Posterior vena cava (tissue), 2 donors: Measurements from ENCODE around the gene GALNT18. TPM values are rescaled to one million over a fixed set of nuclear protein-coding genes. Genes with fewer than 3 reads are reported as not detected.

ENCODE experiments used
- DNase-seq: peaks from one replicate; pipeline ENCODE4 v3.0.0-alpha.2; 2020; ENCODE audit warnings: low spot score
- intact Hi-C, 2 donors: fragments of 100-400 bp; cut with DNase I; formaldehyde crosslinking; loops; one replicate each; pipeline versions ENCODE4 v1.14.1 to v1.14.2; 2022 to 2023
- total RNA-seq, 2 donors: library from RNA; stranded (reverse); fragmentation: NEBNext Ultra II Directional; extraction: Animal tissue kit (Norgen Biotek cat#: 25700); gene quantifications; one replicate each; pipeline ENCODE4 v1.2.1, GENCODE V29; 2021
- donor health status: DM: yes; HTN: yes; CAD: no.
- donor health status: DM: yes; HTN: yes; CAD: no.

The GALNT18 gene
- total RNA-seq, 2 donors from 2014 or later, result 21.4 to 28.0 TPM

GRCh38 chr11:11577251-11577855, 44.5 kb downstream of the GALNT18 start:
- DNase-seq, result no peak
- intact Hi-C loops, result no loop called here

GRCh38 chr11:11574373-11575287, 47.2 kb downstream of the GALNT18 start:
- no peak for DNase-seq
- intact Hi-C loops, result no loop called here

GRCh38 chr11:11572386-11572785, 49.4 kb downstream of the GALNT18 start:
- intact Hi-C loops, result no loop called here
- DNase-seq, result no peak

- no peak for DNase-seq
- intact Hi-C loops, result no loop called here
Observed at GRCh38 chr11:11571893-11572292, 49.9 kb downstream of the GALNT18 start.

- DNase-seq, result no peak
- intact Hi-C loops, result no loop called here
Observed at GRCh38 chr11:11570823-11571222, 51.0 kb downstream of the GALNT18 start.

- intact Hi-C loops, result no loop called here
- DNase-seq, result peak; percentile 91
Observed at GRCh38 chr11:11569936-11570491, 51.8 kb downstream of the GALNT18 start.

GRCh38 chr11:11568651-11569229, 53.1 kb downstream of the GALNT18 start:
- intact Hi-C loops, result no loop called here
- DNase-seq, result no peak

- DNase-seq, result no peak
- intact Hi-C loops, result no loop called here
Observed at GRCh38 chr11:11567936-11568650, 53.7 kb downstream of the GALNT18 start.

- DNase-seq, result no peak
- intact Hi-C loops, result no loop called here
Observed at GRCh38 chr11:11565636-11566035, 56.2 kb downstream of the GALNT18 start.

- no peak for DNase-seq
- intact Hi-C loops, result no loop called here
Observed at GRCh38 chr11:11563200-11563975, 58.4 kb downstream of the GALNT18 start.

- intact Hi-C loops, result no loop called here
- DNase-seq, result peak; percentile 9
Observed at GRCh38 chr11:11561991-11562390, 59.8 kb downstream of the GALNT18 start.

- intact Hi-C loops, result no loop called here
Observed at GRCh38 chr11:11558826-11559225, 63.0 kb downstream of the GALNT18 start.

GRCh38 chr11:11558396-11558795, 63.4 kb downstream of the GALNT18 start:
- DNase-seq, result no peak
- intact Hi-C loops, result no loop called here

More at GRCh38 chr11:11558826-11559225, 63.0 kb downstream of the GALNT18 start:
- DNase-seq, result no peak

GRCh38 chr11:11555208-11555607, 66.6 kb downstream of the GALNT18 start:
- no peak for DNase-seq
- intact Hi-C loops, result no loop called here

GRCh38 chr11:11553573-11553972, 68.2 kb downstream of the GALNT18 start:
- intact Hi-C loops, result no loop called here
- no peak for DNase-seq

GRCh38 chr11:11552529-11553087, 69.2 kb downstream of the GALNT18 start:
- DNase-seq, result no peak
- intact Hi-C loops, result no loop called here

GRCh38 chr11:11550534-11550933, 71.3 kb downstream of the GALNT18 start:
- DNase-seq, result no peak
- intact Hi-C loops, result no loop called here
